HepG2 (cell line): Measurements from ENCODE around the gene CD248. TPM values are rescaled to one million over a fixed set of nuclear protein-coding genes. Genes with fewer than 3 reads are reported as not detected.

Experiments
- IRF2 ChIP-seq: IDR thresholded peaks from 2 replicates; pipeline ENCODE4 v1.6.1; 2018; ENCODE audit warnings: missing genetic modification reagents, missing compliant biosample characterization
- KLF6 ChIP-seq: IDR thresholded peaks from 2 replicates; pipeline ENCODE4 v1.8.0; 2016; ENCODE audit warnings: missing biosample characterization, missing genetic modification reagents
- MAFF ChIP-seq: IDR thresholded peaks from 2 replicates; pipeline ENCODE4 v1.6.1; 2011; ENCODE audit warnings: low read depth, low read length, improper control_type of control experiment
- NFATC3 ChIP-seq: sonication (generic); formaldehyde crosslinking; IDR thresholded peaks from 2 replicates; pipeline ENCODE4 v1.5.1; 2020; ENCODE audit warnings: mild to moderate bottlenecking, missing genetic modification reagents
- NFRKB ChIP-seq: fragments of 450-650 bp; IDR thresholded peaks from 2 replicates; pipeline ENCODE4 v1.6.1; 2017
- RFX1 ChIP-seq: fragments of 450-650 bp; IDR thresholded peaks from 2 replicates; pipeline ENCODE4 v1.6.1; 2017
- SIX1 ChIP-seq: sonication (generic); formaldehyde crosslinking; IDR thresholded peaks from 2 replicates; pipeline ENCODE4 v1.4.0; 2020; ENCODE audit warnings: missing genetic modification reagents, borderline replicate concordance
- SRSF4 ChIP-seq: fragments of 200-400 bp; formaldehyde crosslinking; IDR thresholded peaks from one replicate; pipeline ENCODE4 v1.6.1; 2018; ENCODE audit warnings: mild to moderate bottlenecking, low read depth, low read length, moderate library complexity; ENCODE audit not compliant: poor library complexity, severe bottlenecking
- SSRP1 ChIP-seq: IDR thresholded peaks from 2 replicates; pipeline ENCODE4 v1.6.1; 2016; ENCODE audit warnings: control low read depth
- XBP1 ChIP-seq: sonication (generic); formaldehyde crosslinking; IDR thresholded peaks from 2 replicates; pipeline ENCODE4 v1.5.0; 2020; ENCODE audit warnings: missing genetic modification reagents
- ZFAT ChIP-seq: sonication (generic); formaldehyde crosslinking; conservative IDR thresholded peaks from 2 replicates; pipeline ENCODE4 v1.8.1; 2023; ENCODE audit warnings: missing genetic modification reagents, inconsistent platforms
- ZNF160 ChIP-seq: sonication (generic); formaldehyde crosslinking; IDR thresholded peaks from 2 replicates; pipeline ENCODE4 v1.8.0; 2022; ENCODE audit warnings: mild to moderate bottlenecking, inconsistent platforms, missing genetic modification reagents
- ZNF431 ChIP-seq: sonication (generic); formaldehyde crosslinking; IDR thresholded peaks from 2 replicates; pipeline ENCODE4 v1.9.0; 2022; ENCODE audit warnings: missing genetic modification reagents, low read depth, mild to moderate bottlenecking, borderline replicate concordance
- ZNF557 ChIP-seq: sonication (generic); formaldehyde crosslinking; IDR thresholded peaks from 2 replicates; pipeline ENCODE4 v1.4.0; 2020; ENCODE audit warnings: missing genetic modification reagents
- ZNF562 ChIP-seq: sonication (generic); formaldehyde crosslinking; IDR thresholded peaks from 2 replicates; pipeline ENCODE4 v1.8.0; 2022; ENCODE audit warnings: missing genetic modification reagents, borderline replicate concordance
- ZNF709 ChIP-seq: sonication (generic); formaldehyde crosslinking; IDR thresholded peaks from 2 replicates; pipeline ENCODE4 v1.5.0; 2020; ENCODE audit warnings: mild to moderate bottlenecking, missing genetic modification reagents
- ZNF720 ChIP-seq: sonication (generic); formaldehyde crosslinking; IDR thresholded peaks from 2 replicates; pipeline ENCODE4 v1.4.0; 2020; ENCODE audit warnings: missing genetic modification reagents
- ZNF772 ChIP-seq: sonication (generic); formaldehyde crosslinking; IDR thresholded peaks from 2 replicates; pipeline ENCODE4 v1.5.0; 2020; ENCODE audit warnings: mild to moderate bottlenecking, missing genetic modification reagents
- ZNF776 ChIP-seq: sonication (generic); formaldehyde crosslinking; IDR thresholded peaks from 2 replicates; pipeline ENCODE4 v1.4.0; 2020; ENCODE audit warnings: mild to moderate bottlenecking, missing genetic modification reagents
- polyA plus RNA-seq, 8 experiments: library from polyadenylated mRNA; depleted of rRNA in 3 of 8; stranded (reverse) in 7 of 8; unstranded in 1 of 8; fragments of >200 nt; fragmentation: Illumina TruSeq in 4 of 8; extraction: Trizol in 4 of 8; gene quantifications; 2 replicates each; pipeline versions ENCODE4 v1.2.1 to v1.2.3, GENCODE V29; 2011 to 2016; ENCODE audit warnings: low read depth in 4 of 8, missing spikeins in 1 of 8, mixed read lengths in 1 of 8; ENCODE audit not compliant: insufficient read depth in 1 of 8
- total RNA-seq, 5 experiments: library from RNA; depleted of rRNA; stranded (reverse); fragments of >200 nt; fragmentation: Illumina TruSeq; extraction: Trizol; gene quantifications; 2 replicates each; pipeline ENCODE4 v1.2.3, GENCODE V29; 2016; ENCODE audit warnings: low read depth in 1 of 5
- TF ChIP-seq, protein P1 (sequence below): sonication (generic); formaldehyde crosslinking; IDR thresholded peaks from 2 replicates; pipeline ENCODE4 v1.8.1; 2022; ENCODE audit warnings: low read depth, mild to moderate bottlenecking, missing genetic modification reagents
- TF ChIP-seq, protein P2 (sequence below): sonication (generic); formaldehyde crosslinking; IDR thresholded peaks from 2 replicates; pipeline ENCODE4 v1.4.0; 2020; ENCODE audit warnings: mild to moderate bottlenecking, missing genetic modification reagents
- TF ChIP-seq, protein P3 (sequence below): sonication (generic); formaldehyde crosslinking; IDR thresholded peaks from 2 replicates; pipeline ENCODE4 v1.4.0; 2020; ENCODE audit warnings: mild to moderate bottlenecking, missing genetic modification reagents, borderline replicate concordance

Gene CD248
- total and polyA plus RNA-seq, 2 of the 13 experiments (the other 11 are each of a cell fraction or from before 2014, with no cell fraction given) = 0.25 to 0.35 TPM

DNA sequence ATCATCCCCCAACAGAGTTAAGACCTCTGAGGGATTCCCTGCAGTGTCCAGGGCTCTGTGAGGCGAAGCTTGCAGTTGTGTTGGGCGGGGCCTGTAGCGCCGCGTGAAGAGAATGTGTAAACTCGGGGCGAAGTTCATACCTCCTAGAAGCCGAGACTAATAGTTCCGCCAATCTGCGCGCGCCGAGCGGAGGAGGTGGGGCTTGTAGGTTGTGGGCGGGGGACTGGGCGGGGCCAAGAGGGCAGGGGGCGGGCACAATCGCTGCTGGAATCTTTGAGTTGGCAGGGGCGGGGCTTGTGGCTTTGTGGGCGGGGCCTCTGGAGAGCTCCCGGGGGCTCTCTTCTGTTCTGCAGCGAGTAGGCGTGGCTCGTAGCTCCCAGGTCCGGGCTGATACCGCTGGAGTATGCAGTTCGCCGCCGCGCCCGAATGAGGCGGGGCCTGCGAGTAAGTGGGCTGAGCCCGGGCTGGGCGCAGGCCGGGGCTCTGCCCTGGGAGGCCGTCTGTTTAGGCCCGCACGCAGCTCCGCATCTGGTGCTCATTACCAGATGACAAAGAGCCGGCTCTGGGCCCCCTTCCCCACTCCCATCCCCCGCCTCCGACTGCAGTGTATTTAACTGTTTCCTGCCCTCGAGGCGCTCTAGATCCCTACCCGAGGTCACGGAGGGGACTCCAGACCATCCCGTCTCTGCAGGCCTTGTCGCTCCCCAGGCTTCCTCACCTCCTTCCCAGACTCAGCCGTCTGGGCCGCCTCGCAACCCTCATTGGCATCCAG is 4.1 kb downstream of the CD248 start (continued):
- TF ChIP-seq, protein P1, sequence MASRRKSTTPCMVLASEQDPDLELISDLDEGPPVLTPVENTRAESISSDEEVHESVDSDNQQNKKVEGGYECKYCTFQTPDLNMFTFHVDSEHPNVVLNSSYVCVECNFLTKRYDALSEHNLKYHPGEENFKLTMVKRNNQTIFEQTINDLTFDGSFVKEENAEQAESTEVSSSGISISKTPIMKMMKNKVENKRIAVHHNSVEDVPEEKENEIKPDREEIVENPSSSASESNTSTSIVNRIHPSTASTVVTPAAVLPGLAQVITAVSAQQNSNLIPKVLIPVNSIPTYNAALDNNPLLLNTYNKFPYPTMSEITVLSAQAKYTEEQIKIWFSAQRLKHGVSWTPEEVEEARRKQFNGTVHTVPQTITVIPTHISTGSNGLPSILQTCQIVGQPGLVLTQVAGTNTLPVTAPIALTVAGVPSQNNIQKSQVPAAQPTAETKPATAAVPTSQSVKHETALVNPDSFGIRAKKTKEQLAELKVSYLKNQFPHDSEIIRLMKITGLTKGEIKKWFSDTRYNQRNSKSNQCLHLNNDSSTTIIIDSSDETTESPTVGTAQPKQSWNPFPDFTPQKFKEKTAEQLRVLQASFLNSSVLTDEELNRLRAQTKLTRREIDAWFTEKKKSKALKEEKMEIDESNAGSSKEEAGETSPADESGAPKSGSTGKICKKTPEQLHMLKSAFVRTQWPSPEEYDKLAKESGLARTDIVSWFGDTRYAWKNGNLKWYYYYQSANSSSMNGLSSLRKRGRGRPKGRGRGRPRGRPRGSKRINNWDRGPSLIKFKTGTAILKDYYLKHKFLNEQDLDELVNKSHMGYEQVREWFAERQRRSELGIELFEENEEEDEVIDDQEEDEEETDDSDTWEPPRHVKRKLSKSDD (CRISPR knock-in tag) = no peak
- no peak for TF ChIP-seq SSRP1 (CRISPR knock-in tag)
- TF ChIP-seq SIX1 = no peak
- no peak for TF ChIP-seq ZNF562 (CRISPR knock-in tag)
- TF ChIP-seq, protein P2, sequence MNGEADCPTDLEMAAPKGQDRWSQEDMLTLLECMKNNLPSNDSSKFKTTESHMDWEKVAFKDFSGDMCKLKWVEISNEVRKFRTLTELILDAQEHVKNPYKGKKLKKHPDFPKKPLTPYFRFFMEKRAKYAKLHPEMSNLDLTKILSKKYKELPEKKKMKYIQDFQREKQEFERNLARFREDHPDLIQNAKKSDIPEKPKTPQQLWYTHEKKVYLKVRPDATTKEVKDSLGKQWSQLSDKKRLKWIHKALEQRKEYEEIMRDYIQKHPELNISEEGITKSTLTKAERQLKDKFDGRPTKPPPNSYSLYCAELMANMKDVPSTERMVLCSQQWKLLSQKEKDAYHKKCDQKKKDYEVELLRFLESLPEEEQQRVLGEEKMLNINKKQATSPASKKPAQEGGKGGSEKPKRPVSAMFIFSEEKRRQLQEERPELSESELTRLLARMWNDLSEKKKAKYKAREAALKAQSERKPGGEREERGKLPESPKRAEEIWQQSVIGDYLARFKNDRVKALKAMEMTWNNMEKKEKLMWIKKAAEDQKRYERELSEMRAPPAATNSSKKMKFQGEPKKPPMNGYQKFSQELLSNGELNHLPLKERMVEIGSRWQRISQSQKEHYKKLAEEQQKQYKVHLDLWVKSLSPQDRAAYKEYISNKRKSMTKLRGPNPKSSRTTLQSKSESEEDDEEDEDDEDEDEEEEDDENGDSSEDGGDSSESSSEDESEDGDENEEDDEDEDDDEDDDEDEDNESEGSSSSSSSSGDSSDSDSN (CRISPR knock-in tag) = no peak
- no peak for TF ChIP-seq XBP1
- TF ChIP-seq ZNF720 (CRISPR knock-in tag) = no peak
- TF ChIP-seq, protein P3, sequence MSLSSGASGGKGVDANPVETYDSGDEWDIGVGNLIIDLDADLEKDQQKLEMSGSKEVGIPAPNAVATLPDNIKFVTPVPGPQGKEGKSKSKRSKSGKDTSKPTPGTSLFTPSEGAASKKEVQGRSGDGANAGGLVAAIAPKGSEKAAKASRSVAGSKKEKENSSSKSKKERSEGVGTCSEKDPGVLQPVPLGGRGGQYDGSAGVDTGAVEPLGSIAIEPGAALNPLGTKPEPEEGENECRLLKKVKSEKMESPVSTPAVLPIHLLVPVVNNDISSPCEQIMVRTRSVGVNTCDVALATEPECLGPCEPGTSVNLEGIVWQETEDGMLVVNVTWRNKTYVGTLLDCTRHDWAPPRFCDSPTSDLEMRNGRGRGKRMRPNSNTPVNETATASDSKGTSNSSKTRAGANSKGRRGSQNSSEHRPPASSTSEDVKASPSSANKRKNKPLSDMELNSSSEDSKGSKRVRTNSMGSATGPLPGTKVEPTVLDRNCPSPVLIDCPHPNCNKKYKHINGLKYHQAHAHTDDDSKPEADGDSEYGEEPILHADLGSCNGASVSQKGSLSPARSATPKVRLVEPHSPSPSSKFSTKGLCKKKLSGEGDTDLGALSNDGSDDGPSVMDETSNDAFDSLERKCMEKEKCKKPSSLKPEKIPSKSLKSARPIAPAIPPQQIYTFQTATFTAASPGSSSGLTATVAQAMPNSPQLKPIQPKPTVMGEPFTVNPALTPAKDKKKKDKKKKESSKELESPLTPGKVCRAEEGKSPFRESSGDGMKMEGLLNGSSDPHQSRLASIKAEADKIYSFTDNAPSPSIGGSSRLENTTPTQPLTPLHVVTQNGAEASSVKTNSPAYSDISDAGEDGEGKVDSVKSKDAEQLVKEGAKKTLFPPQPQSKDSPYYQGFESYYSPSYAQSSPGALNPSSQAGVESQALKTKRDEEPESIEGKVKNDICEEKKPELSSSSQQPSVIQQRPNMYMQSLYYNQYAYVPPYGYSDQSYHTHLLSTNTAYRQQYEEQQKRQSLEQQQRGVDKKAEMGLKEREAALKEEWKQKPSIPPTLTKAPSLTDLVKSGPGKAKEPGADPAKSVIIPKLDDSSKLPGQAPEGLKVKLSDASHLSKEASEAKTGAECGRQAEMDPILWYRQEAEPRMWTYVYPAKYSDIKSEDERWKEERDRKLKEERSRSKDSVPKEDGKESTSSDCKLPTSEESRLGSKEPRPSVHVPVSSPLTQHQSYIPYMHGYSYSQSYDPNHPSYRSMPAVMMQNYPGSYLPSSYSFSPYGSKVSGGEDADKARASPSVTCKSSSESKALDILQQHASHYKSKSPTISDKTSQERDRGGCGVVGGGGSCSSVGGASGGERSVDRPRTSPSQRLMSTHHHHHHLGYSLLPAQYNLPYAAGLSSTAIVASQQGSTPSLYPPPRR (CRISPR knock-in tag) = no peak
- peak; percentile 11; the same call in 1 of the 2 replicates for TF ChIP-seq IRF2
- TF ChIP-seq SRSF4 = no peak
- TF ChIP-seq NFRKB = no peak
- TF ChIP-seq MAFF = no peak
- no peak for TF ChIP-seq ZNF431 (CRISPR knock-in tag)
- TF ChIP-seq NFATC3 (CRISPR knock-in tag) = no peak
- TF ChIP-seq ZNF776 (CRISPR knock-in tag) = peak; percentile 63; the same call in 1 of the 2 replicates
- TF ChIP-seq ZFAT (CRISPR knock-in tag) = no peak
- no peak for TF ChIP-seq ZNF709 (CRISPR knock-in tag)
- TF ChIP-seq RFX1 = no peak
- no peak for TF ChIP-seq ZNF772 (CRISPR knock-in tag)
- no peak for TF ChIP-seq KLF6 (CRISPR knock-in tag)
- TF ChIP-seq ZNF557 = no peak
- no peak for TF ChIP-seq ZNF160 (CRISPR knock-in tag)
